Keratinocyte (primary cell): ENCODE results near the gene ATXN10.

ENCODE experiments used
- EZH2 ChIP-seq: IDR thresholded peaks from one replicate; pipeline ENCODE4 v1.6.1; 2012; ENCODE audit warnings: inconsistent platforms, mild to moderate bottlenecking, low read length, moderate library complexity
- TF ChIP-seq, protein P1 (sequence below), 3 experiments: IDR thresholded peaks in 1 of 3; conservative IDR thresholded peaks in 1 of 3; optimal IDR thresholded peaks in 1 of 3; 2 replicates in 2 of 3; 3 replicates in 1 of 3; pipeline versions ENCODE3 to v1.5.1; 2011; ENCODE audit warnings: low read length in 3 of 3, mild to moderate bottlenecking in 3 of 3, moderate library complexity in 2 of 3, control low read depth in 1 of 3, inconsistent platforms in 1 of 3; ENCODE audit not compliant: insufficient read depth in 2 of 3; ENCODE audit errors: extremely low read depth in 1 of 3

DNA sequence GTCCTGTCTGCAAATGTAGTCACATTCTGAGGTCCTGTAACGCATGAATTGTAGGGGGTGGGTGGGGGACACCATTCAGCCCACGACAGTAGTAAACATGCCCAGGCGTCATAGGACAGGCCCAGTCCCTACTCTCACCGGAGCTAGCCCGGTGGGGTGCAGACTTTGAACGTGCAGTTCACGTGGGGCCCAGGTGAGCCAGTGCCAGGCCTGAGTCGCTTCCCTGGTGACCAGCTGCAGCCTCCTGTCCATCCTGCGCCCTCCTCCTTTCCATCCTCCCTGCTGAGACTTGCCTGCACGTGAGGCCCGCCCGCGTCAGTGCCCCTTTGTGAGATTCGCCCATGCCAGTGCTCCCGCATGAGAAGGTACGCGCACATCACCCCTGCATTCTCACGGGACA lies 188.6 kb downstream of the ATXN10 start:
- TF ChIP-seq, protein P1, sequence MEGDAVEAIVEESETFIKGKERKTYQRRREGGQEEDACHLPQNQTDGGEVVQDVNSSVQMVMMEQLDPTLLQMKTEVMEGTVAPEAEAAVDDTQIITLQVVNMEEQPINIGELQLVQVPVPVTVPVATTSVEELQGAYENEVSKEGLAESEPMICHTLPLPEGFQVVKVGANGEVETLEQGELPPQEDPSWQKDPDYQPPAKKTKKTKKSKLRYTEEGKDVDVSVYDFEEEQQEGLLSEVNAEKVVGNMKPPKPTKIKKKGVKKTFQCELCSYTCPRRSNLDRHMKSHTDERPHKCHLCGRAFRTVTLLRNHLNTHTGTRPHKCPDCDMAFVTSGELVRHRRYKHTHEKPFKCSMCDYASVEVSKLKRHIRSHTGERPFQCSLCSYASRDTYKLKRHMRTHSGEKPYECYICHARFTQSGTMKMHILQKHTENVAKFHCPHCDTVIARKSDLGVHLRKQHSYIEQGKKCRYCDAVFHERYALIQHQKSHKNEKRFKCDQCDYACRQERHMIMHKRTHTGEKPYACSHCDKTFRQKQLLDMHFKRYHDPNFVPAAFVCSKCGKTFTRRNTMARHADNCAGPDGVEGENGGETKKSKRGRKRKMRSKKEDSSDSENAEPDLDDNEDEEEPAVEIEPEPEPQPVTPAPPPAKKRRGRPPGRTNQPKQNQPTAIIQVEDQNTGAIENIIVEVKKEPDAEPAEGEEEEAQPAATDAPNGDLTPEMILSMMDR (optimal IDR thresholded peaks at IDR 0.05 in 1 of 3, IDR thresholded peaks at IDR 0.05 in 1 of 3, conservative IDR thresholded peaks at IDR 0.05 in 1 of 3; ENCODE audit: extremely low read depth in 1 of 3, insufficient read depth in 2 of 3, low read length in 3 of 3): no peak
- no peak for TF ChIP-seq EZH2
